Smooth muscle cell (in vitro differentiated cells): ENCODE data around the gene STARD6. TPM values are rescaled to one million over a fixed set of nuclear protein-coding genes. Genes with fewer than 3 reads are reported as not detected.

Experiments
- DNase-seq: peaks from one replicate; lab custom pipeline; 2025; ENCODE audit not compliant: unreplicated experiment; lab: John Stamatoyannopoulos, UW
- H2AFZ ChIP-seq: fragments of 200-600 bp; sonication (generic); 2 replicates; pipeline ENCODE4 v1.6.0; 2016; ENCODE audit warnings: antibody characterized with exemption, low read depth, mild to moderate bottlenecking
- H3F3A ChIP-seq: fragments of 200-600 bp; sonication (generic); 2 replicates; pipeline ENCODE4 v1.6.0; 2017; ENCODE audit warnings: antibody characterized with exemption, low read depth
- H3K27ac ChIP-seq: fragments of 200-600 bp; sonication (generic); 2 replicates; pipeline ENCODE4 v1.5.1; 2016; ENCODE audit warnings: low read depth, mild to moderate bottlenecking
- H3K27me3 ChIP-seq: fragments of 200-600 bp; sonication (generic); 2 replicates; pipeline ENCODE4 v1.6.1; 2016; ENCODE audit warnings: low read depth, mild to moderate bottlenecking
- H3K36me3 ChIP-seq: fragments of 200-600 bp; sonication (generic); 2 replicates; pipeline ENCODE4 v1.5.1; 2016; ENCODE audit warnings: low read depth
- H3K4me1 ChIP-seq: fragments of 200-600 bp; sonication (generic); 2 replicates; pipeline ENCODE4 v1.5.1; 2016; ENCODE audit warnings: low read depth
- H3K4me2 ChIP-seq: fragments of 200-600 bp; sonication (generic); 2 replicates; pipeline ENCODE4 v1.6.0; 2016; ENCODE audit warnings: mild to moderate bottlenecking
- H3K4me3 ChIP-seq: fragments of 200-600 bp; sonication (generic); 2 replicates; pipeline ENCODE4 v1.5.1; 2016; ENCODE audit warnings: mild to moderate bottlenecking
- H3K79me2 ChIP-seq: fragments of 200-600 bp; sonication (generic); 2 replicates; pipeline ENCODE4 v1.6.0; 2016; ENCODE audit warnings: low read depth, mild to moderate bottlenecking
- H3K9ac ChIP-seq: fragments of 200-600 bp; sonication (generic); 2 replicates; pipeline ENCODE4 v1.6.0; 2016; ENCODE audit warnings: low read depth
- H3K9me3 ChIP-seq: fragments of 200-600 bp; sonication (generic); replicated peaks from 2 replicates; pipeline ENCODE4 v1.5.1; 2016; ENCODE audit warnings: low read depth
- H4K20me1 ChIP-seq: fragments of 200-600 bp; sonication (generic); 2 replicates; pipeline ENCODE4 v1.6.0; 2016; ENCODE audit warnings: low read depth
- CTCF ChIP-seq: fragments of 200-600 bp; sonication (generic); IDR thresholded peaks from 2 replicates; pipeline ENCODE4 v1.5.1; 2017; ENCODE audit warnings: borderline replicate concordance, mild to moderate bottlenecking, antibody characterized with exemption; ENCODE audit not compliant: insufficient read depth, poor library complexity, severe bottlenecking
- WGBS: methylation state at CpG from one replicate; pipeline ENCODE4 v1.1.7; 2016; ENCODE audit warnings: low lambda C conversion rate; 5-methylcytosine and 5-hydroxymethylcytosine counted together
- polyA plus RNA-seq: library from polyadenylated mRNA; unstranded; fragments of >200 nt; fragmentation: Nextera tagmentation; extraction: Ambion mirVana; gene quantifications from 2 replicates; pipeline ENCODE4 v1.2.1, GENCODE V29; 2016
- total RNA-seq: library from RNA; depleted of rRNA; stranded (reverse); fragments of >200 nt; gene quantifications from 2 replicates; pipeline ENCODE4 v1.2.3, GENCODE V29; 2014

STARD6 gene
- total and polyA plus RNA-seq, 2 experiments from 2014 or later, result not detected

GRCh38 chr18:54393648-54394294, 36.1 kb upstream of the STARD6 start:
- no peaks in the 10 kb centered on the region for H4K20me1 ChIP-seq
- WGBS, result 78% methylated on average over 1 of the region's 1 CpG
- H3K9ac ChIP-seq, result no peak overlapping the region
- DNase-seq, result no peak
- no peak for TF ChIP-seq CTCF
- no peaks in the 10 kb centered on the region for H3K36me3 ChIP-seq
- H3K9me3 ChIP-seq, result no peaks in the 10 kb centered on the region
- no peak overlapping the region for H3K27ac ChIP-seq
- H3K4me3 ChIP-seq, result no peak overlapping the region
- H3F3A ChIP-seq, result no peaks in the 10 kb centered on the region
- H3K27me3 ChIP-seq, result no peaks in the 10 kb centered on the region
- peaks cover under 1% of the 10 kb centered on the region for H3K4me1 ChIP-seq
- no peak overlapping the region for H3K4me2 ChIP-seq
- H2AFZ ChIP-seq, result no peak overlapping the region
- H3K79me2 ChIP-seq, result no peaks in the 10 kb centered on the region

GRCh38 chr18:54392543-54393023, 34.9 kb upstream of the STARD6 start:
- Histone ChIP-seq H3K4me2 (no peak overlapping the region), H3K9ac (no peak overlapping the region), H3K79me2 (no peaks in the 10 kb centered on the region), H3K36me3 (no peaks in the 10 kb centered on the region), H3K9me3 (no peaks in the 10 kb centered on the region), H3K4me3 (no peak overlapping the region), H2AFZ (no peak overlapping the region), H3K4me1 (peaks cover 5% of the 10 kb centered on the region), H3K27ac (no peak overlapping the region), H3F3A (no peaks in the 10 kb centered on the region), H4K20me1 (no peaks in the 10 kb centered on the region), H3K27me3 (no peaks in the 10 kb centered on the region)
- DNase-seq, result no peak
- WGBS, result 30% methylated on average over 3 of the region's 3 CpGs
- peak; percentile 69 for TF ChIP-seq CTCF

DNA sequence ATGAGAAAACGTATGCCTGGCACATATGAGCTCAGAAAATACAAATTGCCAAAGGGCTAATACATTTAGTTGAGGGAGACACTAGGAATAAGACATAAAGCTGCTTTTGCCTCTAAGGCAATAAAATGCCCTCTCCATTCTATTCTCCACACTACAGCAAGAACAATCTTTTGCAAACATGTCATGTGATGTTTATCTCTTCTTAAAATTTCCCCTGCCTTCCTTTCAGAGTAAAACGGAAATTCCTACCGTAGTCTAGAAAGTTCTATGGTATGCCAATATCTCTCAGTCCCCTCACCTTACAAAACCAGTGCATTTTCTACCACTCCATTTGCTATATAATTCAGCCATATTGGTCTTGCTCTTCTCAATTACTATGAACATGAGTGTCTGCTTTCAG, 33.2 kb upstream of the STARD6 start:
- DNase-seq, result no peak
- Histone ChIP-seq H3K27ac (no peak overlapping the region), H3K4me1 (peaks cover 11% of the 10 kb centered on the region), H3K79me2 (no peaks in the 10 kb centered on the region), H3K36me3 (no peaks in the 10 kb centered on the region), H2AFZ (no peak overlapping the region), H3F3A (no peaks in the 10 kb centered on the region), H3K27me3 (no peaks in the 10 kb centered on the region), H3K4me3 (no peak overlapping the region), H3K4me2 (no peak overlapping the region), H3K9ac (no peak overlapping the region), H4K20me1 (no peaks in the 10 kb centered on the region), H3K9me3 (no peaks in the 10 kb centered on the region)
- TF ChIP-seq CTCF, result no peak
- WGBS, result 65% methylated on average over 3 of the region's 3 CpGs

DNA sequence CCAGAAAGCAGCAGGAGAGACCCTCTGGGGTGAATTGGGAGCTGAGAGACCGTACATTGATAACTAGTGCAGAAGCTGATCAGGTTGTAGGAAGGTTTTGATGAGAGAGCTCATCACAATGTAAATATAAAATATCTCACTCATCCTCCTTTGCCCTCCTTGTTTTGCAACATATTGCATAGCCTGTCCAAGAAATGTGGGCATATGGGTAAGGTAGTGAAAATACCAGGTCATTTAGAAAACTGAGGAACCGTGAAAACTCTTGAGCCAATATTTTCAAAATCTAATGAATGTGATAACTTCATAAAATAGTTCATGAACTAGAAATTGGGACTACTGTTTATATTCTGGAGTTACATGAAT, 31.5 kb upstream of the STARD6 start:
- 43% methylated on average over 2 of the region's 2 CpGs for WGBS
- TF ChIP-seq CTCF, result no peak
- no peak overlapping the region for H3K9ac ChIP-seq
- no peaks in the 10 kb centered on the region for H3F3A ChIP-seq
- DNase-seq, result no peak
- no peak overlapping the region for H2AFZ ChIP-seq
- no peaks in the 10 kb centered on the region for H3K27me3 ChIP-seq
- peaks cover 14% of the 10 kb centered on the region for H3K4me1 ChIP-seq
- H3K27ac ChIP-seq, result no peak overlapping the region
- H3K9me3 ChIP-seq, result no peaks in the 10 kb centered on the region
- H3K36me3 ChIP-seq, result no peaks in the 10 kb centered on the region
- H3K4me2 ChIP-seq, result peak overlapping the region; percentile 71
- no peak overlapping the region for H3K4me3 ChIP-seq
- H4K20me1 ChIP-seq, result no peaks in the 10 kb centered on the region
- no peaks in the 10 kb centered on the region for H3K79me2 ChIP-seq
